ENCODE data around the gene ITGA8.
"Not testable (repeated sequence)": the region's sequence is repeated elsewhere in the genome, so short reads cannot be mapped to it uniquely, and the experiment has no call there.

ITGA8 gene

GRCh38 chr10:15476337-15476736, 243.4 kb downstream of the ITGA8 start:
- peaks cover 5 to 60% (median 58%) of the 10 kb centered on the region in 11 experiments; a peak in 20 of 22 replicates for H3K9me3 ChIP-seq (replicated peaks in 1 of 11)
- H3K27me3 ChIP-seq: 0 out of 22 replicates have a peak, but pooled peaks cover 0 to under 1% (median 0%) of the 10 kb centered on the region in 11 experiments
- H3K27ac ChIP-seq: no peak overlapping the region
- peaks cover 25 to 76% (median 59%) of the 10 kb centered on the region in 10 experiments for H3K4me1 ChIP-seq
- peaks cover 0 to 14% (median 0%) of the 10 kb centered on the region in 11 experiments; a peak in 2 of 22 replicates for H3K36me3 ChIP-seq
- no peak overlapping the region for H3K9ac ChIP-seq
- H3K4me3 ChIP-seq: peak overlapping the region in 2 of 10 experiments; percentile 6 to 17; a peak in 2 of 20 replicates
- H3K4me2 ChIP-seq: peak overlapping the region in 1 of 11 experiments; percentile 3; a peak in 1 of 22 replicates
- H4K20me1 ChIP-seq: no peaks in the 10 kb centered on the region
- no peak for TF ChIP-seq Cebpa-rat (IDR thresholded peaks at IDR 0.05)

GRCh38 chr10:15475439-15475838, 244.3 kb downstream of the ITGA8 start:
- peak overlapping the region in 1 of 11 experiments; percentile 84; a peak in 1 of 22 replicates for H3K4me2 ChIP-seq
- H3K9ac ChIP-seq, H3K4me3 ChIP-seq, H3K27me3 ChIP-seq, H3K27ac ChIP-seq, H4K20me1 ChIP-seq: not testable (repeated sequence)
- peaks cover 5 to 54% (median 49%) of the 10 kb centered on the region in 11 experiments; a peak in 20 of 22 replicates for H3K9me3 ChIP-seq (replicated peaks in 1 of 11)
- H3K4me1 ChIP-seq: peaks cover 25 to 85% (median 68%) of the 10 kb centered on the region in 10 experiments
- peaks cover 0 to 12% (median 0%) of the 10 kb centered on the region in 11 experiments; a peak in 2 of 22 replicates for H3K36me3 ChIP-seq

DNA sequence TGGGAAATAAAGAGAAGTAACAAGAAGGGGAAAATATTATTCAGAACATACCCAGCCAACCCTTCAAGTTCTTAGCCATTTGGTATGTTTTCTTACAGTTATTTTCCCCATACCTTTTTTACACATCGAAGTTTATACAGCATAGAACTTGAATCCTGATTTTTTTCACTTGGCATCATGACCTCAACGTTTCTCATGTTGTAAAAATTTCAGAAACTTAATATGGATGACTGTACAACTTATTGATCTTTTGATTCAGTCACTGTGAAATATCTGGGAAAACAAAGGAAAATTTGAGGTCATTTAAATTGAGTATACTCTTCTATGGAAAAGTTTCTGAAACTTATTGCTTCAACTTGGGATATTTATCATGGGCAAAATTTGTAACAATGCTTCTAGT, 245.1 kb downstream of the ITGA8 start:
- H4K20me1 ChIP-seq: no peaks in the 10 kb centered on the region
- 0 out of 22 replicates have a peak, but pooled peaks cover 0 to 3% (median 0%) of the 10 kb centered on the region in 11 experiments for H3K27me3 ChIP-seq
- peak overlapping the region in 5 of 11 experiments; percentile 84 to 93 (median 86); a peak in 7 of 22 replicates for H3K4me2 ChIP-seq
- H3K36me3 ChIP-seq: peaks cover 0 to 6% (median 0%) of the 10 kb centered on the region in 11 experiments; a peak in 2 of 22 replicates
- H3K27ac ChIP-seq: no peak overlapping the region
- no peak for TF ChIP-seq Cebpa-rat (IDR thresholded peaks at IDR 0.05)
- peaks cover 25 to 91% (median 73%) of the 10 kb centered on the region in 10 experiments for H3K4me1 ChIP-seq
- no peak overlapping the region for H3K4me3 ChIP-seq
- peaks cover under 1 to 54% (median 48%) of the 10 kb centered on the region in 11 experiments; a peak in 20 of 22 replicates for H3K9me3 ChIP-seq (replicated peaks in 1 of 11)
- no peak overlapping the region for H3K9ac ChIP-seq

DNA sequence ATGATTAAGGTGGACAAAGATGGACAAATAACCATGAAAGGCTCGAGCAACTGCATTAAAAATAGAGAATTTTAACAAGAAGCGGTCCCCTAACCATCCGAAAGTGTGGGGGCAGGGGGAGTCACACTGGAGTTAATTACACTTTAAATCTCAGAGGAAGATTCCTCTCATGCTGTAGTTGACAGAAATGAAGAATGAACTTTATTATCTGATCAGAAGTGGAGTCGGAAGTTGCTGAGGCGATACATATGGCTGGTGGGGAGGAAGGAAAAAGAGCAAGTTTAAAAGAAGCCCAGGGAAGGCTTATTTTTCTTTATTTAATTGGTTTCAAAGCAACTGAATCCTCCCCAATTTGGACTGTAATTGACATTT, 246.3 kb downstream of the ITGA8 start:
- H3K9me3 ChIP-seq (replicated peaks in 1 of 11): peaks cover 0 to 57% (median 50%) of the 10 kb centered on the region in 11 experiments; a peak in 18 of 22 replicates
- H3K27me3 ChIP-seq: 0 out of 22 replicates have a peak, but pooled peaks cover 0 to 3% (median 0%) of the 10 kb centered on the region in 11 experiments
- H4K20me1 ChIP-seq: no peaks in the 10 kb centered on the region
- peak overlapping the region in 6 of 11 experiments; percentile 25 to 69 (median 60); a peak in 12 of 22 replicates for H3K9ac ChIP-seq
- H3K4me2 ChIP-seq: peak overlapping the region; percentile 74 to 93 (median 84)
- peak overlapping the region in 8 of 11 experiments; percentile 37 to 78 (median 72); a peak in 15 of 22 replicates for H3K27ac ChIP-seq
- peak overlapping the region in 1 of 10 experiments; percentile 37; a peak in 2 of 20 replicates for H3K4me3 ChIP-seq
- H3K4me1 ChIP-seq: peaks cover 25 to 91% (median 68%) of the 10 kb centered on the region in 10 experiments
- TF ChIP-seq Cebpa-rat (IDR thresholded peaks at IDR 0.05): no peak
- peaks cover 0 to 15% (median 0%) of the 10 kb centered on the region in 11 experiments; a peak in 2 of 22 replicates for H3K36me3 ChIP-seq

DNA sequence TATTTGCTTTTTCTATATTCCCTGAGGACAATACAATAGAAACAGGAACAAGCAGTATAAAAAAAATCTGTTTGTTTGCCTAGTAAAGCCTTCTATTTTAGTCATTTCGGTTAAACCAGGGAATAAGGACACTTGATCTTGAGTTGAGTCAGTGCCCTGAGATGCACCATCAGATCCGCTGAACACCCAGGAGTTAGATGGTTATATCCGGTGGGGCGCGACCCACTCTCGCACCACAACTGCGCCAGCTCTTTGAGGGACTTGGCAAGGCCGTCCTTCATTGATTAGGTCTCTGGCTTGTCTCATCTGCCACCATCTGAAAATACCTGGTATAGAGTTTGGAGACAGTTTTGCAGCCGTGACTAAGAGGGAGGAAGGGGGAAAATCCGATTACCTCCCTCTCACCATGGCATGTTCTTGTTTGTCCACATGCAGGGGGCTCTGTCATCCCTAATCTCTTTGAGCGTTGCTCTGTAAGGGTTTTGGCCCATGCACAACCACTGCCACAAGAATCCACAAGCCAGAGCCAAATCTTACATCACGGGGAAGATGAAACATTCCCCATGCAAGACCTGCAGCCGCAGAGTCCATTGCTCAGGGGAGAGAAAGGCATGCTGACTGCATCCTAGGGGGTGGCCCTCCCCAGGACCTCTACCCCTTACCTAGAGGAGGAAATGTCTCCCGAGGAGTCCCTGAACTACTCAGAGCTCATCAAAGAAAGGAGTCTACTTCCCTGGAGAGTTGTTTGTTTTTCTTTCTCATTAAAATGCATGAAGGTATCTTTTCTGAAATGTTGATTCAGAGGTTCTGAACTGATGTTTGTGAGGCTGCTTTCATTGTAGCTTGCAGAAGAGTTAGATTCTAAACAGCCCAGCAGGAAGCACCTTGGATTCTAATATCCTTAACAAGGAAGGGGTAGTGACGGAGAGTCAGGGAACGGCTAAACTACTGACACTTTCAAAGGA, 247.0 kb downstream of the ITGA8 start:
- peak overlapping the region in 8 of 11 experiments; percentile 50 to 78 (median 72); a peak in 16 of 22 replicates for H3K27ac ChIP-seq
- peak overlapping the region; percentile 74 to 93 (median 84) for H3K4me2 ChIP-seq
- peaks cover 25 to 91% (median 63%) of the 10 kb centered on the region in 10 experiments for H3K4me1 ChIP-seq
- 0 out of 22 replicates have a peak, but pooled peaks cover 0 to 3% (median 0%) of the 10 kb centered on the region in 11 experiments for H3K27me3 ChIP-seq
- peak overlapping the region in 8 of 10 experiments; percentile 0 to 48 (median 36); a peak in 13 of 20 replicates for H3K4me3 ChIP-seq
- peaks cover 0 to 20% (median 0%) of the 10 kb centered on the region in 11 experiments; a peak in 2 of 22 replicates for H3K36me3 ChIP-seq
- H3K9me3 ChIP-seq (replicated peaks in 1 of 11): peaks cover 0 to 57% (median 50%) of the 10 kb centered on the region in 11 experiments; a peak in 18 of 22 replicates
- peak overlapping the region in 6 of 11 experiments; percentile 49 to 69 (median 60); a peak in 12 of 22 replicates for H3K9ac ChIP-seq
- H4K20me1 ChIP-seq: no peaks in the 10 kb centered on the region
- TF ChIP-seq Cebpa-rat (IDR thresholded peaks at IDR 0.05): no peak

- Histone ChIP-seq H4K20me1 (no peaks in the 10 kb centered on the region), H3K36me3 (peaks cover 0 to 27% (median 0%) of the 10 kb centered on the region in 11 experiments; a peak in 4 of 22 replicates), H3K27me3 (0 out of 22 replicates have a peak, but pooled peaks cover 0 to 3% (median 0%) of the 10 kb centered on the region in 11 experiments), H3K4me1 (peaks cover 25 to 89% (median 58%) of the 10 kb centered on the region in 10 experiments), H3K4me2 (peak overlapping the region; percentile 74 to 93 (median 84)), H3K27ac (peak overlapping the region in 8 of 11 experiments; percentile 50 to 78 (median 72); a peak in 16 of 22 replicates), H3K9me3 (replicated peaks in 1 of 11) (peaks cover 3 to 58% (median 52%) of the 10 kb centered on the region in 11 experiments; a peak in 21 of 22 replicates), H3K4me3 (peak overlapping the region in 8 of 10 experiments; percentile 0 to 48 (median 38); a peak in 11 of 20 replicates), H3K9ac (peak overlapping the region in 7 of 11 experiments; percentile 35 to 69 (median 57); a peak in 14 of 22 replicates)
- TF ChIP-seq Cebpa-rat (IDR thresholded peaks at IDR 0.05): no peak
These were observed 247.7 kb downstream of the ITGA8 start for GRCh38 chr10:15472008-15472407.

- peak overlapping the region in 1 of 11 experiments; percentile 77; a peak in 1 of 22 replicates for H3K27ac ChIP-seq
- peaks cover 0 to 45% (median 0%) of the 10 kb centered on the region in 11 experiments; a peak in 8 of 22 replicates for H3K36me3 ChIP-seq
- peak overlapping the region in 3 of 10 experiments; percentile 8 to 17 (median 11); a peak in 3 of 20 replicates for H3K4me3 ChIP-seq
- TF ChIP-seq Cebpa-rat (IDR thresholded peaks at IDR 0.05): no peak
- H3K4me1 ChIP-seq: peaks cover 25 to 69% (median 50%) of the 10 kb centered on the region in 10 experiments
- H3K9me3 ChIP-seq (replicated peaks in 1 of 11): peaks cover 26 to 68% (median 62%) of the 10 kb centered on the region in 11 experiments
- peak overlapping the region in 5 of 11 experiments; percentile 83 to 93 (median 86); a peak in 7 of 22 replicates for H3K4me2 ChIP-seq
- H3K9ac ChIP-seq: no peak overlapping the region
- H3K27me3 ChIP-seq: 0 out of 22 replicates have a peak, but pooled peaks cover 0 to 3% (median 0%) of the 10 kb centered on the region in 11 experiments
- no peaks in the 10 kb centered on the region for H4K20me1 ChIP-seq
These were observed 250.6 kb downstream of the ITGA8 start for GRCh38 chr10:15469111-15469510.

DNA sequence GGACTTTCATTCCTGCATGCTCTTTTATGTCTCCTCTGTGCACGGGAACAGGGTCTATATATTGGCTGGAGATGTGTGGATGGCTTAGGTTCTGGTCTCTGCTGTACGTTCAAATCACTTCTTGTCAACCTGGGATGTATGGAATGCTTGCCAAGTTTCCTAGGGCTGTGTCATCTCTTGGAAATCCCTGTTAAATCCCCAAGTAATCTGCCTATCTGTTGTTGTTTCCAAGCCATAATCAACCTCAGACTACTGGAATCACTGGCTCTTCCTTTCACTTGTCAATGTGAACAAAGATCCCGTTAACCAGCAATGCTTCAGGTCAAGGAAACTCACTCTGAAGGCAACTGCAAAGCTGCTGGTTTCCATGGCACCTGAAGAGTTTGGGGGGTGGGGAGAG, 255.3 kb downstream of the ITGA8 start:
- Histone ChIP-seq H3K9me3 (replicated peaks in 1 of 11) (peaks cover 47 to 99% (median 88%) of the 10 kb centered on the region in 11 experiments), H3K27ac (no peak overlapping the region), H3K36me3 (peaks cover 0 to 52% (median 0%) of the 10 kb centered on the region in 11 experiments; a peak in 8 of 22 replicates), H3K4me2 (no peak overlapping the region), H3K4me3 (no peak overlapping the region; a peak in 1 of 20 replicates), H4K20me1 (no peaks in the 10 kb centered on the region), H3K9ac (no peak overlapping the region), H3K4me1 (peaks cover 0 to 35% (median 14%) of the 10 kb centered on the region in 10 experiments; a peak in 11 of 20 replicates), H3K27me3 (no peaks in the 10 kb centered on the region)
- no peak for TF ChIP-seq Cebpa-rat (IDR thresholded peaks at IDR 0.05)
